ENCODE results near the gene RRP8.

RRP8 gene

GRCh38 chr11:6632116-6633073 is 29.0 kb upstream of the RRP8 start:
- no peak for DNase-seq

GRCh38 chr11:6631361-6631890 is 28.0 kb upstream of the RRP8 start:
- no peak for DNase-seq

GRCh38 chr11:6630632-6631291 is 27.3 kb upstream of the RRP8 start:
- no peak for DNase-seq

- DNase-seq: no peak
Observed at GRCh38 chr11:6629892-6630631, 26.6 kb upstream of the RRP8 start.

- no peak for DNase-seq
Observed at GRCh38 chr11:6629573-6629891, 26.1 kb upstream of the RRP8 start.

- no peak for DNase-seq
Observed at GRCh38 chr11:6628526-6628925, 25.1 kb upstream of the RRP8 start.

- no peak for DNase-seq
Observed at GRCh38 chr11:6627762-6628241, 24.4 kb upstream of the RRP8 start.

- no peak for DNase-seq
Observed at GRCh38 chr11:6626971-6627761, 23.8 kb upstream of the RRP8 start.

GRCh38 chr11:6625832-6626420 is 22.5 kb upstream of the RRP8 start:
- DNase-seq: no peak

- DNase-seq: no peak
Observed at GRCh38 chr11:6625156-6625831, 21.9 kb upstream of the RRP8 start.

GRCh38 chr11:6623391-6624363 is 20.3 kb upstream of the RRP8 start:
- no peak for DNase-seq

GRCh38 chr11:6622261-6623171 is 19.1 kb upstream of the RRP8 start:
- no peak for DNase-seq

- no peak for DNase-seq
Observed at GRCh38 chr11:6621711-6622211, 18.3 kb upstream of the RRP8 start.

GRCh38 chr11:6620636-6621035 is 17.2 kb upstream of the RRP8 start:
- DNase-seq: no peak

GRCh38 chr11:6619004-6619745 is 15.8 kb upstream of the RRP8 start, which contains the start of gene TPP1:
Gene TPP1, minus strand, starts transcription at chr11:6619422. Its CDS starts 22 bp downstream, at chr11:6619400.
- DNase-seq: peak; percentile 89

GRCh38 chr11:6618117-6619003 is 14.9 kb upstream of the RRP8 start:
- DNase-seq: peak; percentile 57

GRCh38 chr11:6617315-6617781 is 13.9 kb upstream of the RRP8 start:
- DNase-seq: no peak

All from activated gamma-delta T cell treated with Interleukin-2 at 50 U/mL for 16 hours (primary cell).